Measurements from ENCODE around the gene REXO4.
"Not testable (repeated sequence)": the region's sequence is repeated elsewhere in the genome, so short reads cannot be mapped to it uniquely, and the experiment has no call there.

Gene REXO4

GRCh38 chr9:133419005-133419404, 1.2 kb upstream of the REXO4 start:
- DNase-seq: no peak

- no peak for DNase-seq
These were observed 2.6 kb downstream of the REXO4 start for GRCh38 chr9:133415170-133415569.

- DNase-seq: no peak
These were observed 9.8 kb downstream of the REXO4 start for GRCh38 chr9:133408042-133408441.

- peak; percentile 41 for DNase-seq
These were observed 11.1 kb downstream of the REXO4 start for GRCh38 chr9:133406480-133407307.

- DNase-seq: no peak
These were observed 12.0 kb downstream of the REXO4 start for GRCh38 chr9:133405508-133406438.

- DNase-seq: no peak
These were observed 13.3 kb downstream of the REXO4 start for GRCh38 chr9:133404454-133405002.

GRCh38 chr9:133403766-133404453, 13.9 kb downstream of the REXO4 start:
- DNase-seq: no peak

- DNase-seq: no peak
These were observed 15.1 kb downstream of the REXO4 start for GRCh38 chr9:133402689-133403088.

- DNase-seq: no peak
These were observed 16.2 kb downstream of the REXO4 start for GRCh38 chr9:133401588-133401987.

- no peak for DNase-seq
These were observed 17.5 kb downstream of the REXO4 start for GRCh38 chr9:133400292-133400691.

- no peak for DNase-seq
These were observed 19.9 kb downstream of the REXO4 start for GRCh38 chr9:133397895-133398294.

- no peak for DNase-seq
These were observed 20.4 kb downstream of the REXO4 start for GRCh38 chr9:133397370-133397769.

- peak; percentile 14 for DNase-seq
These were observed 20.9 kb downstream of the REXO4 start for GRCh38 chr9:133396952-133397351.

- no peak for DNase-seq
These were observed 23.0 kb downstream of the REXO4 start for GRCh38 chr9:133394687-133395271.

- no peak for DNase-seq
These were observed 24.4 kb downstream of the REXO4 start for GRCh38 chr9:133393399-133393798.

GRCh38 chr9:133392308-133392707, 25.5 kb downstream of the REXO4 start:
- not testable (repeated sequence) for DNase-seq

GRCh38 chr9:133391449-133391848, 26.4 kb downstream of the REXO4 start:
- DNase-seq: not testable (repeated sequence)

- no peak for DNase-seq
These were observed 27.1 kb downstream of the REXO4 start for GRCh38 chr9:133390713-133391112.

- no peak for DNase-seq
These were observed 28.2 kb downstream of the REXO4 start for GRCh38 chr9:133389562-133389961.

GRCh38 chr9:133389025-133389557, 28.7 kb downstream of the REXO4 start:
- no peak for DNase-seq

GRCh38 chr9:133387680-133388079, 30.1 kb downstream of the REXO4 start:
- DNase-seq: no peak

- no peak for DNase-seq
These were observed 31.5 kb downstream of the REXO4 start for GRCh38 chr9:133386338-133386737.

Measured in SHP77 treated with DMSO at 0.1 percent for 48 hours (cell line).